ENCODE results near the gene FBXW11.
A peak's percentile ranks its signal among the peaks of the same experiment; 100 is the strongest.

FBXW11 gene

DNA sequence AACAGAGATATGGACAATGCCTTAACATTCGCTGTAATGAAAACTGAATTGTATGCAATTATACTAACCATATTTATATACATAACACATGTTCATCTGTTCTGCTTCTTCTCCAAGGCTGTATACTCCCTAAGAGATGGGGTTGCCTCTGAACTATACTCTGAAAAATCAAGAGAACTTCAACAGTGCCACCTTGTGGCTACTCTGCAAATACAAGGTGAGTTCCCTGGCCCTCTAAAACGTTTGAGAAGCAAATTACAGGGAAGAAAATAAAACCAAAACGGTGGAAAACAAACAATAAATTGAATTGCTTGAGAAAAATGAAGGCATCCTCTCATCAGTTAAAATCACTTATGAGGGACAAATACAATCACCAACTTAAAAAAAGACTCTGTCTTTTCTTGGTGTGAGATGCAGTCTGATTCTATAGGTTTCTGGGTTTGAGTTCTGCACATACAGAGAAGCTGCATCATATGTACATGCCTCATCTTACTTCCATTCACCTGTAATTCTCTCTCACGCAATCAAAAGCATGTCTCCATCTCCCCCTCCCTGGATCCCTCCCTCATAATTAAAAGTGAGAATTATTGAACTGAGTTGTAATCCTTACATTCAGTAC, 98.6 kb downstream of the FBXW11 start:
- no peak overlapping the region for H3K4me3 ChIP-seq (ENCODE audit: low read depth, low read length)
- TF ChIP-seq, protein P1, sequence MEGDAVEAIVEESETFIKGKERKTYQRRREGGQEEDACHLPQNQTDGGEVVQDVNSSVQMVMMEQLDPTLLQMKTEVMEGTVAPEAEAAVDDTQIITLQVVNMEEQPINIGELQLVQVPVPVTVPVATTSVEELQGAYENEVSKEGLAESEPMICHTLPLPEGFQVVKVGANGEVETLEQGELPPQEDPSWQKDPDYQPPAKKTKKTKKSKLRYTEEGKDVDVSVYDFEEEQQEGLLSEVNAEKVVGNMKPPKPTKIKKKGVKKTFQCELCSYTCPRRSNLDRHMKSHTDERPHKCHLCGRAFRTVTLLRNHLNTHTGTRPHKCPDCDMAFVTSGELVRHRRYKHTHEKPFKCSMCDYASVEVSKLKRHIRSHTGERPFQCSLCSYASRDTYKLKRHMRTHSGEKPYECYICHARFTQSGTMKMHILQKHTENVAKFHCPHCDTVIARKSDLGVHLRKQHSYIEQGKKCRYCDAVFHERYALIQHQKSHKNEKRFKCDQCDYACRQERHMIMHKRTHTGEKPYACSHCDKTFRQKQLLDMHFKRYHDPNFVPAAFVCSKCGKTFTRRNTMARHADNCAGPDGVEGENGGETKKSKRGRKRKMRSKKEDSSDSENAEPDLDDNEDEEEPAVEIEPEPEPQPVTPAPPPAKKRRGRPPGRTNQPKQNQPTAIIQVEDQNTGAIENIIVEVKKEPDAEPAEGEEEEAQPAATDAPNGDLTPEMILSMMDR (IDR thresholded peaks at IDR 0.05; ENCODE audit: low read depth, low read length): peak; percentile 39; the same call in 1 of the 2 replicates

DNA sequence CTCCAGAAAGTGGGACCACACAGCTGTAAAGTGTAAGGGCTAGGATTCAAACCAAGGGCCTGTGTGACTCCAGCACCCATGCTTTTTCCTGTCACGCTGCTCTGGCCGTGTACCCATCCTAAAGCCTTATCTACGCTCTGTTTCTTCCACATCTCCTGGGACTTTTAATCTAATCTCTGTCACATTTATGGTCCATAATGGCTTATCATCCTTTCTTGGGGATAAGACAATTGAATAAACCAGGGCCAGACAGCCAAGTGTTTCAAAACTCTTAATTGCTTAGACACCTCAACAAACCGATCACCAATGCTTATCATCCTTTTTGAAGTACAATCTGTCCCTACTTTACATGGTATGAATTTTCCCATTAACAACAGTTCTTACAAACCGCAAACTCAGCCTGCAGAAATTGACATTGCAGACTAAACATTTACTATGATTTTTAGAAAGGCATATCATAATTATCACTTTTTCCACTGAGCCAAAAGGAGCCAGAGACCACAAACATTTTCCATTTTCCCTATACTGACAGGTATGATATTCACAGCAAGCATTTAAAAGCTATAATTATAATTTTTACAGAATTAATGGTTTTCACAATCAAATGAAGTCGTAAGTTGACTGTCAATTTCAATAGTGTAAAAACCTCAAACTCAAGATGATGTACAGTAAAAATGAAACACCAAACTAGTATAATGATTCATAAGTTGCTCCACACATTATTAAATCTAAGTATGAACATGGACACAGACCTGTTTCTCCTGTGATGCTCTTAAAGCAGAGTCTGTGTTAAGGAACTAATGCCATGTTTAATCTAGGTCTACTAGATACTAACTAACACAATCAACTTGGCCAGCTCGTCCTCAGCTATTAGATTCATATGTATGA, 99.5 kb downstream of the FBXW11 start:
- TF ChIP-seq, protein P1 (IDR thresholded peaks at IDR 0.05; ENCODE audit: low read depth, low read length): no peak
- H3K4me3 ChIP-seq (ENCODE audit: low read depth, low read length): no peak overlapping the region

- TF ChIP-seq, protein P1 (IDR thresholded peaks at IDR 0.05; ENCODE audit: low read depth, low read length): no peak
- no peak overlapping the region for H3K4me3 ChIP-seq (ENCODE audit: low read depth, low read length)
Measured at GRCh38 chr5:171906066-171906570, 100.3 kb downstream of the FBXW11 start.

DNA sequence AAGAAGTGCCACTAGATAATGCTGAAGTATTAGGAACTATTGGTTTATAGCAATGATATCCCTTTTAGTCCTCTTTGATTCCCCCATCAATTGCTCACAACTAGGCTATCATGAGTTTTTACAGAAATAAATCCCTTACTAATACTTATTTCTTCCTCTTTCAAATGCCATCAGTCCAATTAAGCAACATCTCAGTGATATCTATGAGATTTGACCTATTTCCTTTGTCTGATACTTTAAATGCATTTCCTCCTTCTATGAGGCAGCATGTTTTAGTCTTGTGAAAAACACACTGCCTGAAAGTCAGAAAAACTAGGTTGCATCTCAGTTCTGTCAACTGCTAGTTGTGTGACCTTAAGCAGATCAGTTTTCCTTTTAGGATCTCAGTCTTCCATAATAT, 101.6 kb downstream of the FBXW11 start:
- no peak overlapping the region for H3K4me3 ChIP-seq (ENCODE audit: low read depth, low read length)
- TF ChIP-seq, protein P1 (IDR thresholded peaks at IDR 0.05; ENCODE audit: low read depth, low read length): no peak

- H3K4me3 ChIP-seq (ENCODE audit: low read depth, low read length): no peak overlapping the region
- TF ChIP-seq, protein P1 (IDR thresholded peaks at IDR 0.05; ENCODE audit: low read depth, low read length): no peak
Measured at GRCh38 chr5:171901764-171902163, 104.7 kb downstream of the FBXW11 start.

GRCh38 chr5:171899792-171900191, 106.6 kb downstream of the FBXW11 start:
- H3K4me3 ChIP-seq (ENCODE audit: low read depth, low read length): no peak overlapping the region
- TF ChIP-seq, protein P1 (IDR thresholded peaks at IDR 0.05; ENCODE audit: low read depth, low read length): no peak

GRCh38 chr5:171898879-171899278, 107.6 kb downstream of the FBXW11 start:
- no peak overlapping the region for H3K4me3 ChIP-seq (ENCODE audit: low read depth, low read length)
- TF ChIP-seq, protein P1 (IDR thresholded peaks at IDR 0.05; ENCODE audit: low read depth, low read length): no peak
